NCI-H1436 treated with DMSO at 0.1 percent for 48 hours (cell line): ENCODE measurements around the gene ASTE1.
"Not testable (repeated sequence)": the region's sequence is repeated elsewhere in the genome, so short reads cannot be mapped to it uniquely, and the experiment has no call there.

Source experiments
- DNase-seq: peaks from one replicate; lab custom pipeline; 2025; lab: John Stamatoyannopoulos, UW

Gene ASTE1

DNA sequence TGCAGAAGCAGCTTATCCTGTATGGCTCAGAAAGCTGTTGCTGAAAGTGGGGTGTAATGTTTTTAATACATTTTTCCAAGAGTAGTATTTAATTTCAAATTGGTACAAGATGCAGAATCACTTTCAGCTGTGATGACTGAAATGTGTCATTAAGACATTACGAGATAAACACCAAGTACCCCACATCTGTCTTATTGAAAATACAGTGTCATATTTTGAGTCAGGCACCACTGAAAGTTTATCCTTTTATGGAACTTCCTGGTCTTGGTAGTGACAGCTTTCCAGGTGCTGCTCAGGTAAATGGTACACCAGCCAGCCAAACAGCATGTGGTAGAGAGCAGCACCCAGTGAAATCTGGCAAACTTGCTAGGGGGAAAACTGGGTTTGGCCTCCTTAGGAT, 16.9 kb downstream of the ASTE1 start:
- DNase-seq = no peak

DNA sequence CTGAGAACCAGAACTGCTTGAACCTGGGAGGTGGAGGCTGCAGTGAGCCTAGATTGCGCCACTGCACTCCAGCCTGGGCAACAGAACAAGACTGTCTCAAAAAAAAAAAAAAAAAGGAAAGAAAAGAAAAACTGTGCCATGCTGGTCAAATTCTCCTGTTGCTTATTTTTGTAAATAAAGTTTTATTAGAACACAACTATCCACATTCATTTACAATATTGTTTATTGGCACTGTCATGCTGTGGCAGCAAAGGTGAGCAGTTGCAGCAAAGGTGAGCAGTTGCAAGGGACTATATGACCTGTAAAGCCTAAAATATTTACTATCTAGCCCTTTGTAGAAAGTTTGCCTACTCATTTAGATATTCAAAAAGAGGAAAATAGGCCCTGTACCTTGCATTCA, 18.3 kb downstream of the ASTE1 start:
- DNase-seq = no peak

DNA sequence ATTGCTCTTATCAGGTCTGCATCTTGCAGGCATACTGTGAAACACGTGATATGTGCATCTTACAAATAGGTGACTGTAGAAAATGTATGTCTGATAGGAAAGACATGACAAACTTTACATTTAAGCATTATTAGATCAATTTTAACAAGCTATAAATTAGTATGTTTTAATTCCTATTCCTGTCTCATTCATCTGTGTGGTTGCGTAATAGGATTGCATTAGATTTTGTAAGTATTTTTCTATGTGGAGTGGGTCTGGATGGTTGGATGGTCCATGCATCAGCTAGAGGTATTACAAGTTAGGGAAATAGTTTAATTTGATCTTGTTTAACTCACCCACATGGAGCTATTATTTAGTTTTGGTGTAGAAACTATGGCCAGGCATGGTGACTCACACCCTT, 18.8 kb downstream of the ASTE1 start:
- DNase-seq = no peak

DNA sequence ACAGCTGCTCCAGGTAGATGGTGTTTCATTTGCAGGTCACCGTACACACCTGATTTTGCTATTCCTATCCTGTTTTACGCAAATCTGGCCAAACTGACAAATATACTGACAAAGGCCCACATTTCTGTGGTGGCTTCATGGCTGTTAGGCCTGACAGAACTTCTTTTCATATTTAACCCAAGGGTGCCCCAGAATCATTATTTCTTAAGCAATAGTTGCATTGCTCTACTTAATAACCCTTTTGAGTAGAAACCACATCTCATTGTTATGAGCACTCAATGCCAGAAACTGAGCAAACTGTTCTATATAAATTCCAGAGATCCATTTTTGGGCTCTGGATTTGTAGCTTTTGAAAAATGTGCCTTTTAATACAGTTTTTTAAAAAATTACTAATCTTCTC, 19.4 kb downstream of the ASTE1 start:
- DNase-seq = no peak

DNA sequence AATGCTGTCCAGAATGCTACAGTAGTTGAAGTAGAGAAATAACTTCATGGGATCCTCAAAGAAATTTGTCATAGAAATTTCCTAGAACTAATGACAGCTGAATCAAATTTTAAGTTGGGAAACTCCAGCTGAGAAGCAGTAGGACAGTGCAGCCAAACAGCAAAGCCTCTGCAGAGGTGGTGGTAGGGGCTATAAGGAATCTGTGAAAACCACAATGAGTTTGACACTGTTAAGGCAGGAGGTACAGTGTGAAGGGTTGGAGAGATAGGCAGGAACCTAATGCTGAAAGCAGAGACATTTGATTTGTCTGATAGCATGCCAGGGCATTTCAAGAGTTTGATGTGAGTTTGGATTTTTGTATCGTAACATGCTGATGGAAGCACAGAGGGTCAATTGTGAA, 22.0 kb downstream of the ASTE1 start:
- DNase-seq = no peak

DNA sequence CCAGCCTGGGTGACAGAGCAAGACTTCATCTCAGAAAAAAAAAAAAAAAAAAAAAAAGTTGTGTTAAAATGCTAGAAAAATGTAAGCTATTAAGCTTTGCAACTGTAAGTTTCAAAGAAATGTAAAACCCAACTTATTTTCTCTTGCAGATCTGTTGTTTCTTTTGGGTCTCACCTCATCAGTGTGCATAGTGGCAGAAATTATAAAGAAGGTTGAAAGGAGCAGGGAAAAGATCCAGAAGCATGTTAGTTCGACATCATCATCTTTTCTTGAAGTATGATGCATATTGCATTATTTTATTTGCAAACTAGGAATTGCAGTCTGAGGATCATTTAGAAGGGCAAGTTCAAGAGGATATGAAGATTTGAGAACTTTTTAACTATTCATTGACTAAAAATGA, 25.6 kb downstream of the ASTE1 start:
- no peak for DNase-seq

DNA sequence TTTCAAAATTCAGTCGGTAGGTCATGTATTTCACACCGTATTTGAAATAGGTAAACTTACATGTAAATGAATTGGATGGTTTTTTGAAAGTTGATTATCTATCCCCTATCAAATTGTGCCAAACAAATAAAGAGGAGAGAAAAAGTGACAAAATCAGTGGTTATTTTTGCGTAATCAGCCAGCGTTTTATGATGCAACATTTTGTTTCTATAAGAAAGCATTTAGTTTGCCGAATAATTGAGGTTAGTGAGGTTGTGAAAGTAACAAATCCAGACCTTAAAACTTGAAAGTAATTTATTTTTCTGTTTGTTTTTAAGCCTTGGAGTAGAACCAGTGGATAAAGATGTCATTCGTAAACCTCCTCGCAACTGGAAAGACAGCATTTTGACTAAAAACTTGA, 29.3 kb downstream of the ASTE1 start:
- no peak for DNase-seq

DNA sequence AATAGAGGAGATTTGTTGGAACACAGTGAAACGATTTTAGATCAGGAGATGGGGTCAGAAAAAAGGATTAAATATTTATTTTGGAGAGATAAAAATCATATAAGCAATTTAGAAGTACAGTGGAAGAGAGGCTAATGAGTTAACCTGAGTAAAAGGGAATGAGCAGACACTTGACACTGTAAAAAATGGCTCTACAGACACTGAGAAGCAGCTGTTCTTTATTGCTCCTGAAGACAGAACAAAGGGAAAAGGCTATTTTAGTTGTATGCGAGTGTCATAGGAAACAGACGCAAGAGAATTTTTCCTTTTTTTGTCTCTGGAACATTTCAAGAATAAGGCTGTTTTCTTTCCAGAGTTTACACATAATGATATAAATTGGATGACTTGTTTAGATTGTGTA, 34.3 kb downstream of the ASTE1 start:
- DNase-seq = no peak

DNA sequence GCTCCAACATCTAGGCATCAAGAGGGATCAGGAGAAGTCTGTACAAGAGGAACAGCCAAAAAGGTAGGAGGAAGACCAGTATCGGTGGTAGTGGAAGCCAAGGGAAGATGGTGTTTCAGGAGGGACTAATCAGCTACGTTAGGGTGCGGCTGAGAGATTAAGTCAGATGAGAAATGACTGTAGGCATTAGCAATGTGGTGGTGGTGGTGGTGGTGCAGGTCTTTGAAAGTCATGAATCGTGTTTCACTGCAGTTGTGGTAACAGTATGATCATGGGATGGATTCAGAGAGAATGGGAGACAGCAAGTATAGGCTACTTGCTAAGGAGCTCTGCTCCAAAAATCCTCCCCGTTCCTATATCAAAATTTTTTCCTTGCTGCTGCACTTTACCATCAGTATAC, 35.5 kb downstream of the ASTE1 start:
- DNase-seq = no peak

DNA sequence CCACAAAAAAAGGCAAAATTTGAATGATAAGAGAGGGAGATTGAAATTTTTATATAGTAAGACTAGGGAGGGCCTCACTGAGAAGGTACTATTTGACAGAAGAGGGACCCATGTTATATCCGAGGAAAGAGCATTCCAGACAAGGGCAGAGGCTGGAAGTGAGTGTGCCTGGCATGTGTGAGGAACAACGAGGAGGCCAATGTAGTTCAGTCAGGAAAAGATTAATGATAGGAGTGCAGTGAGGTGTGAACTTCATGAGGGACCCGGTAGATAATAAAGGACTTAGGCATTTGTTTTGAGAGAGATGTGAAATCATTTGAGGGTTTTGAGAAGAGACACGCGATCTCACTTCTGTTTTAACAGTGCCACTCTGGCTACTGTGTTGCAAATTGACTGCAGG, 36.3 kb downstream of the ASTE1 start:
- DNase-seq = no peak

DNA sequence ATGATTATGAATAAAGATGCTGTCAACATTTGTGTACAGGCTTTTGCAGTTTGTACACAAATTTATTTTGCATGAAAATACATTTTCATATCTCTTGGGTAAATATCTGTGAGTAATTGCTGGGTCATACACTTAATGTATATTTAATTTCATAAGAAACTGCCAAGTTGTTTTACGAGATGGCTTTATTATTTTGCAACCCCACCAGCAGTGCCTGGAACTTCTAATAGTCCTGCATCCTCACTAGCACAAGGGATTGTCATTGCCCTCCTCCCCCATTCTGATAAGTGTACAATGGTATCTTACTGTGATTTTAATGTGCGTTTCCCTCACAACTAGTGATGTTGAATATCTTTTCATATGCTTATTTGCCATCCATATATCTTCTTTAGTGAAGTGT, 45.2 kb downstream of the ASTE1 start:
- no peak for DNase-seq

DNA sequence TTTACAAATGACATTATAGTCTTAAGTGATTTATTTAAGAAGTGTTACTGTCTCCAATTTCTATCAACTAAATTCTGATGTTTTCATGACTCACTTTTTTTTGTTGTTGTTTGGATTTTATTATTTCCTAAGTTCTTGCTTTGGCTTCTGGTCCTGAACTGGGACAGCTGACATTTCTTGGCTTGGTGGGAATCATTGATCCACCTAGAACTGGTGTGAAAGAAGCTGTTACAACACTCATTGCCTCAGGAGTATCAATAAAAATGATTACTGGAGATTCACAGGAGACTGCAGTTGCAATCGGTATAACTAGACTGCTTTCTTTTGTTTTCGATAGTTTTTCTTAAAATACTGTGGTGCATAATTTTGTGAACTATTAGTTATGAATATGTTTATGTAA, 47.5 kb downstream of the ASTE1 start:
- DNase-seq = no peak

DNA sequence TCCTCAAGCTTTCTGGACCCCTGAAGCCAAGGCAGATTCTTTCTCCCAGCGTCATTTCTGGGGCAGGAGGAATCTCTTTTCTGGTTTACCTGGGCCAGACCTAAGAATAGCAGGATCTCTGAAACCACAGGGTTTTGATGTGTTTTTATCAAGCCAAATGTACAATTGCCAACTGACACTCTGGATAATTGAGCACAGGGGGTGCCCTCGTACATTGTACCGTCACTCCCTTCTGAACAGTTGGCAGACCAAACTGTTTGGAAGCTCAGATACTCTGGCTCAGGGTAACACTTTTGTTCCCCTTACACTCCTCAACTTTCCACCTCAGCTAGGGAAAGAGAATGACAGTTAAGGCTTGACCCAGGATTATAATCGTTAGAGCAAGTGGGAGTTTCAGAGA, 49.9 kb downstream of the ASTE1 start:
- no peak for DNase-seq

DNA sequence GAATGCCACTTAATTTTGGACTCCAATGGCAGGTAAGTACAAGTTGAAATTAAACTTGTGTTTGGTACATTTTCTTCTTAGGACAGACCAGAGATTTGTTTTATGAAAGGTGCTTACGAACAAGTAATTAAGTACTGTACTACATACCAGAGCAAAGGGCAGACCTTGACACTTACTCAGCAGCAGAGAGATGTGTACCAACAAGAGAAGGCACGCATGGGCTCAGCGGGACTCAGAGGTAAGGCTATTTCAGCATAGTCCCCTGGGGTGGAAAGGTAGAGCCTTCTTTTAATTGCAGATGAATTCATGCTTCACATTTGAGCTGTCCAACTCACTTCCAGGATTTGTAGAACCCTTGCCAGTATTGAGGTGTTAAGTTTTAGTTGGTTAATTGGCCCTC, 51.4 kb downstream of the ASTE1 start:
- no peak for DNase-seq

DNA sequence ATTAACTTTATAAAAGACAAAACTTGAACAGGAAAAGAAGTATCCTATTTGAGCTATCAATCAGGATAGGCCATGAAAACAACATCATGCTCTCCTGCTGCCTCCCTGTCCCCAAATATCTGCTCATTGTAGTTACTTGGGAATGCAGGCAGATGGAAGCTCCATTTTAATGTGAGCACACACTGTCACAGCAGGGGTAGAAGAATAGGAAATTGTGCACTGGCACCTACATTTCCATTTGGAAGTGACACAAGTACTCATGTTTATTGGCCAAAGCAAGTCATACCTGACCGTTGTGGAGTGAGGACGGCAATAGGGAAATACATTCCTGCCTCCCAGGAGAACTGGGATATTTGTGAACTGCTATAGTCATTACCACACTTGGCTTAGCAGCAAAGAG, 52.4 kb downstream of the ASTE1 start:
- no peak for DNase-seq

DNA sequence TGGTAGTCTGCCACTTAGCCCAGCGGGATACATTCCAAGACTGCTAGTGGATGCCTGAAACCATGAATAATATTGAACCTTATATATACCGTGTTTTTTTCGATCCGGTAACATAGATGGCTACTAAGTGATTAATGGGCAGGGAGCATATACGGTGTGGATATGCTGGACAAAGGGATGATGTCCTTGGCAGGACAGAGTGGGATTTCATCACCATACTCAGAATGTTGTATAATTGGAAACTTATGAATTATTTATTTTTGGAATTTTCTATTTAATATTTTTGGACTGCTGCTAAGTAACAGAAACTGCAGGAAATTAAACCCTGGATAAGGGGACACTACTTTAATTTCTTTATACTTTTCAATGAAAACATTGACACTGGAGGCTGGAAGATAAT, 53.2 kb downstream of the ASTE1 start:
- no peak for DNase-seq

DNA sequence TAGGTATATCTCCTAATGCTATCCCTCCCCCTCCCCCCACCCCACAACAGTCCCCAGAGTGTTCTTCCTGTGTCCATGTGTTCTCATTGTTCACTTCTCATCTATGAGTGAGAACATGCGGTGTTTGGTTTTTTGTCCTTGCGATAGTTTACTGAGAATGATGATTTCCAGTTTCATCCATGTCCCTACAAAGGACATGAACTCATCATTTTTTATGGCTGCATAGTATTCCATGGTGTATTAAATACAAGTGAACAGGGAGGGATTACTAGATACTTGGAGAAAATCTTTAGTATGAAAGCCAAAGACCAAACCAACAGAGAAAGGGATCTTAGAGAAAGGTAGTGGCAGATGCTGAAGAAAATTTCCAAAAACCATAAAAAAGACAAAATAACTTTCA, 54.0 kb downstream of the ASTE1 start:
- DNase-seq = not testable (repeated sequence)

DNA sequence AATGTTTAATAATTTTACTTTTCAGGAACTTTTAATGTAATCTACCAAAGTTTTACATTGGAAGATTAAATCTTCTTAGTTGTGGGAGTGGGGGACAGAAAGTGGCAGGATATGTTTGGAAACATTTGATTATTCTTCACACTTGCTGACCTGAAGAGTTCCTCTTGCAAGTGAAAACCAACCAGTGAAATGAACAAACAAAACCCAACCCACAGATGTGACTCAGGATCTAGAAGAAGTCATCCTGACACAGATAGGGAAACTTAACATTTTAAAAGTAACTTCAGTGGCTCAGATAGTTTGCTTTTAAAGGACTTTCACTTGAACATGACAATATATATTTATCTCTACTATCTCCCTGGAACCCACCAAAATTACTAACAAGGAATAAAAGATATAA, 55.4 kb downstream of the ASTE1 start:
- DNase-seq = no peak

DNA sequence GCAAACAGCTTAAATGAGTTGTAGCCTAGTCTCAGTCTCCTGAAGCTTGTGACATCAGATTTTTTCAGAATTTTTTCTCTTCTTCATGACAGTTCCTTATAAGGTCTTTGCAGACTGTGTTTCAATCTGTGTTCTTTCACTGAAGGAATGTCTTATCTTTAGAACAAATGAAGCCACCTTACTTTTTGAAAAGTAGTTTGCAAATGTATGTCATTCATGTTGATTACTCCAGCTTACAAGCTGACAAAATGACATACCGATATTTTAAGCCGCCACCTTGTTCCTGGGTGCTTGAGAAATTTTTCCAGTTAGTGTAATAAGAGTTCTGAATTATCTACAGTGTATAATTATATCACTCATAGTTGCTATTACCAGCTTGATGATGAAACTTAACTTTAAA, 57.0 kb downstream of the ASTE1 start:
- DNase-seq = no peak

DNA sequence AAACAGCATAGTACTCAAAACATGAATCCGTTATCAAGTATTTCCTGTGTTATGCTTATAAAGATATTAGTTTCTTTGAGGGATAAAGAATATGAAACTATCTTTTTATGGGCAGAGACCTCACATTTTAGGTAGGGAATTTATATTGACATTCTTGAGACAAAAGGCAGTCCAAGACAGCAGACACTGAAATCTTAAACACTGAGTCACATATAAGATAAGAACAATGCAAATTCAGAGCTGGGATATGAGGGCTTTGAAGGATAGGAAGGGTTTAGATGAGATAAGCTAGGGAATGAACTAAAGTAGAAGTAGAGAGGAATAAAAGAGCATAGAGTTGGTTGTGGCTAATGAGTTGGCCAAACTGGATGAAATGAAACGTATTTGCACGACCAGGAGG, 58.4 kb downstream of the ASTE1 start:
- DNase-seq = no peak

DNA sequence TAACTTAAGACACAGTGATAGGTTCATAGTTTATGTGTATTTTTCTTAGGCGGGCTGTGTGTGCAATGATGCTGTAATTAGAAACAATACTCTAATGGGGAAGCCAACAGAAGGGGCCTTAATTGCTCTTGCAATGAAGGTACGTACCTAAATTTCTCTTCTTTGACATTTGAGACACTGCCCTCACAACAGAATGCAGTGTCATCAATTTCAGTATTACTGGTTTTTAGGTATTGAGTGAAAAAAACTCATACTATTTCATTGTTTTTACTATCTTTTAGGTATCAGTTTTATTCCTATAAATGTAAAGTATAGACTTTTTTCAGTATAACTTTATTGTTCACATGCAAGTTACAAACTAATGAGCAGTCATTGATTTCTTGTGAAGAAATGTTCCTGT, 59.3 kb downstream of the ASTE1 start:
- DNase-seq = no peak

DNA sequence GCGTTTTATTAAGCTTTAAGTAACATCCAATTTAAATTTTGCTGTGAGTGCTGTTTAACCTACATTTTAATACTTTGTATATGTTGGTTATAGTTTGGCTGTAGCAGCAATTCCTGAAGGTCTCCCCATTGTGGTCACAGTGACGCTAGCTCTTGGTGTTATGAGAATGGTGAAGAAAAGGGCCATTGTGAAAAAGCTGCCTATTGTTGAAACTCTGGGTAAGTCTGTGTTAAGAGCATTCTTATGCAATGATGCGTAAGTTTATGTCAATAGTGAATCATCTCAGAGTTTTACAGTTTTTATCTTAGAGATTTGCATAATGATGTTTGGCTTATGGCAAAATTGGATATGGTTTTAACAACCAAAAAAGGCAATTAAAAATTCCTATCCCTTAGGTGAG, 62.7 kb downstream of the ASTE1 start:
- DNase-seq = no peak
